Measurements from ENCODE around the gene NEMP2.

GRCh38 chr2:190527214-190527613 is 7.3 kb downstream of the NEMP2 start:
- TF ChIP-seq CTCF (IDR thresholded peaks at IDR 0.05) (no peak), EP300 (IDR thresholded peaks at IDR 0.05) (no peak)

Measured in suprapubic skin (tissue), 3 donors.